HG02798 (cell line): Measurements from ENCODE around the gene SPACA7.

Source experiments
- ATAC-seq: cut with Tn5 transposase; IDR thresholded peaks from one replicate; pipeline ENCODE4 v1.9.1; 2021; ENCODE audit warnings: mild to moderate bottlenecking; ENCODE audit not compliant: unreplicated experiment, poor library complexity

The SPACA7 gene, protein sequence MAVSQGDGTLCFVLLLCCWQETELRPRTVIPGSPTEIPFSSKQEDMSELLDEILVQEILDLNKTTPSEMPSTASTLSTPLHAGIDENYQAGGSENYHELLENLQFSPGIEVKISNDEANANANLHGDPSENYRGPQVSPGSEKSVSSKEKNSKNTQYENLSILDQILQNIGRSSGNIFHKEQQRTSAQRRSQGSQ

DNA sequence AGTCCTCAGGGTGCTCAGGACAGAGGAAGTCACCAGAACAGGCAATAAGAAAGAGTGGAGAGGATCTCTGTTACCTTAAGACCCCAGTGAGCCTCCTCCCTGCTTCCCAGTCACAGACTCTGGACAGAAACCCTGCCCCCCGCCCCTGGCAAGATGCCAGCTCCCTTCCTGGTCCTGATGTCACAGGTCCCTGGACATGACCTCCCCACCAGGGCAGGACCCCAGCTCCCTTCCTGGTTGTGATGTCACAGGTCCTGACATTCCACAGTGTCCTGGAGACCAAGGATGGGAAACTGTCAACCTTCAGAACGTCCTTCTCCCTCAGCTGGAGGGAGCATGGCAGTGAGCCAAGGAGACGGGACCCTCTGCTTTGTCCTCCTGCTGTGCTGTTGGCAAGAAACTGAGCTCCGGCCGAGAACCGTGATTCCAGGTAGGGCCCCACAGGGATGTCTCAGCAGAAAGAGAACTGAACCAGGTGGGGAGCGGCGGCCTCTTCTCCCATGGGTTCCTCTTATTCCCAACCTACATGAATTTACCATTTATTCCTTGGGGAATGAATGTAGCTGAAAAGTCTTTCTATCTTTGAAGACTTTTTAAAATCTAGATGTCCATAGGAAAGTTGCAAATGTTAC lies at the start of gene SPACA7:
SPACA7 (plus strand) TSS at position 306 of the 632 bp plus-strand sequence; CDS start at position 337, 31 bp downstream.
- no peak for ATAC-seq

DNA sequence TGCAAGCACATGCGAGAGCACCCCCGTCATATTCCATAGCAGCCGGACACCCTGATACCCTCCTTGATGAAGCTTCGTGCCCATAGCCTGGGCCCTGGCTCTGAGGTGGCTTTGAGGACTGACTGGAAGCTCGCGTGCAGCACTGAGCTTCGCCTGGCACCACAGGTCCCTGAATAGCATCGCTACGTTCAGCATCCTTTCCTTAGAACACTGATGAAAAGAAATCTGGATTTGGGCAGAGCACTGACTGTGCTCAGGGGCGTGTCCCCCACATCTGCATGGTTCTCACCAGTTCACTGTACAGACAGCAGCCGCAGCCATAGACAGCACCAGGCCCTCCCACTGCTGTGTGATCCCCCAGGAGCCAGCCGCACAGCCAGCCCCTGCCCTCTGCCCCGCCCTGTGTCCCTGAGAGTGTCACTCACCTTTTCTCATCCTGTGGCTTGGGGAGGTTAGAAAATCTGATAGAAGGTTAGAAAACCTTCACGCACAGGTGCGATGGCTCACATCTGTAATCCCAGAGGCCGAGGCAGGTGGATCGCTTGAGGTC lies 49.3 kb upstream of the SPACA7 start:
- ATAC-seq: no peak

DNA sequence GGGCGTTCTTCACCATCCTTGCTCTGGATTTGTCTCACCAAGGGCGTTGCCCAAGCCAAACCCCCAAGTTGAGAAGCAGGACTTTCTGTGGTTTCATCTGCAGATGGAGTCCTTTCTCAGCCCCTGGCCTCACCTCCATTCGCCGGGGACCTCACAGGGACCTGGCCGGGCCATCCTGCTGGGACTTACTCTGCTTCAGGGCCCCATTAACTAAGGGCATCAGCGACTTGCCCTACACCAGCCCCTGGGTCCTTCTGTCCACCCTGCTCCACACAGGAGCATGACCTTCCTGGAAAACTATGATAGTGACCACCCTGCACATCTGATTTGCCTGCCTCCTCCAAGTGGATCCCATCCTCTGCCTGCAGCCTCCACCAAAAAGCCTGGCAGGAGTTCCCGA lies 47.2 kb upstream of the SPACA7 start:
- ATAC-seq: no peak

DNA sequence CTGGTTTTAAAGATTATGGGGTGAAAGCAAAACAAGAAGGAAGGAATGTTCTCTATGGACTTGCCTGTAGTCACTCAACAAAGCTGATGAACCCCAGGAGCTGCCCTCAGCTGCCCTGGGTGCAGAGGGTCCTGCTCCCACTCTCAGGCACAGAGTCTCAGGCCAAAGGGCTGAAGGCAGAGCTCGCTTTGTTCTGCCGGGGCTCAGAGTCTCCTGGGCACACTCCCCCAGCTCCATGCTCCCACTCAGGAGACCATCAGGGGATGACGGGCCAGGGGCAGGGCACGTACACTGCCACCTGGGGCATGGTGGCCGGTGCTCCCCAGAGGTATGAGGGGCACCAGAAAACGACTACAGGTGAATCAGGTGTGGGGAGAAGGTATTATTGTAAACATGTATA lies 46.8 kb upstream of the SPACA7 start:
- no peak for ATAC-seq

DNA sequence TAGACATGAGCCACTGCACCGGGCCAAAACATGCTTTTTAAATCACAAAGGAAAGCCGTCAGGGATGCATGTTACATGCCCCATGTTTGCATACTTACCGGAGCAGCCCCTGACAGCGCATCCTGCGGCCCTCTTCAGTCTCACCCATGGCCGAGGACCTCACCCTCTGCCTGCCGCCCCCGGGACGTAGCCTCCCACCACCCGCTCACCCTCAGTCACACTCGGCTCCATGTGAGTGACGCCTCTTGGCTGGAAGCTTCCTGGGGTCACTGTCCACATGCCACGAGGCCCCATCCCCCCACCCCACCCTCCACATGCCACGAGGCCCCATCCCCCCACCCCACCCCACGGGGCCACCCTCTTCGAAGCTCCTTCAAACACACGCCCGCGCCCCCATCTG lies 46.1 kb upstream of the SPACA7 start:
- ATAC-seq: no peak

DNA sequence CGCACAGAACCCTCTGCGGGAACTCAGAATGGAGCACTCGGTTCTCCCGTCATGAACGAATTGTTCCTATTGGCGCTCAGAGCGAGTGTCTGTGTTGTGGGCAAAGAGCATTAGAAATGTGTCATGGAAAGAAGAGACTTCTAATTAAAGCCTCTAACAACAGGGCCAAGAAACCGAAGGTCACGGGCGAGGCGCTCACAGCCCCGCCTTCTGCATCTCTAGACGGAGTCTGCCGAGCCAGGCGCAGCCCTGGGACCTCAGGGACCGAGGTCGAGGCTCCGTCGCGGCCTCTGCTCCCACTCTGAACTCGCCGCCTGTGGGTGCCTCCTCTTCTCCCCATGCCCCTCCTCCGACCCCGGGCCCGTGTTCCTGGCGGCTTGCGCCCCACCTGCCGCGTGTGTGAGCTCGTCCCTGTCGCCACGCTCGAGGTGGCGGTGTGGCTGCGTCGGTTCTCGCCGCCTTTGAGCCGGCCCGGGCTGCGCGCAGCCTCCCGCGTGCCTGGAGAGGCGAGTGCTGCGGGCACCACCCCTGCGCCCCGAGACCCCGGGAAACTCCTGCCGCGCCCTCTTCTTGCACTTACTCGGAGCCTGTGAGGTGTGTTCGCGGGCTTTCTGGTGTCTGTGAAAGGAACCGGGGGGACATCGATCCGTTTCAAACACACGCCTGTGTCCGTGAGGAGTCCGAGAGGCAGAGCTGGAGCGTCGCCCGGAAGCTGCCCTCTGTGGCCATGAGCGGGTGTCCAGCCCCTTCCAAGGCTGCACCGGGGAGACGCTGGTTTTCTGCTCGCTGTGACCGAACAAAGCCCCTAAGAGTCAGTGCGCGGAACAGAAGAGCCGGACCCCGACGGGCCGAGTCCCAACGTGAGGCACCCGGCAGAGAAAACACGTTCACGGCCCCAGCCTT lies 45.4 kb upstream of the SPACA7 start:
- no peak for ATAC-seq

DNA sequence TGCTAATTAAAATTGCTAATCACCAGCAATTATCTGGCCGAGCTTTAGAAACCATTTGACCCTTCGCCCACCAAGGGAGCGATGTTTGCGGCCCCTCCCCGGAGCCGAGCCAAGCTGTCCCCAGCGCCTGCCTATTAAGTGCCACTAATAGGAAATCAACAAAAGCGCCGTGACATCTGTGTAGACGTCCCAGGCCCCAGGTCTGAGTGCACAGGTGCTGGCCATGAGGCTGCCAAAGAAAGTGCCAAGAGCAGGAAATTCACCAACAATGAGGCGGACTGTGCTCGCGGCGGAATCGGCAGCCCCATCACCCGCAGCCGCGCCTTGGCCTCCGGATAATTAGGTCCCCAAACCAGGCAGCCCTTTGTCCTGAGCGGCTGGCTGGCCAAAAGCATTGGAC lies 44.5 kb upstream of the SPACA7 start:
- ATAC-seq: no peak

DNA sequence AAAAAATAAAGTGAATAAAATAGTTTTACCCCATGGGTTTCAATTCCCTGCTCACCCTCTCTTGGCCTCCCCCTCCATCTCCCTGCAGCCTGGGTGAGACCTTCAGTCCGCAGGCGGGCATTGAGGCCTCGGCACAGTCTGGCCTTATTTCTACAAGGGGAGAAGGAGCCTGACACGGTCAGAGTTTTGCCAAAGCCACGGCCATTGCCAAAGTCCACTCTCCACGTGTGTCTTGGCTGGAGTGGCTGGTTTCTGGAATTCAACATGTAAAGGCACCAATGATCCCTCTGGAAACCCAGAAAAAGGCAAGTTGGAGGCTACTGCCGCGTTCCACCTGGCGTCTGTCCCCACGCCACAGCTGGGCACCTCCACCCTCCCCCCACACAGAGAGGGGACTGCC lies 43.4 kb upstream of the SPACA7 start:
- no peak for ATAC-seq

DNA sequence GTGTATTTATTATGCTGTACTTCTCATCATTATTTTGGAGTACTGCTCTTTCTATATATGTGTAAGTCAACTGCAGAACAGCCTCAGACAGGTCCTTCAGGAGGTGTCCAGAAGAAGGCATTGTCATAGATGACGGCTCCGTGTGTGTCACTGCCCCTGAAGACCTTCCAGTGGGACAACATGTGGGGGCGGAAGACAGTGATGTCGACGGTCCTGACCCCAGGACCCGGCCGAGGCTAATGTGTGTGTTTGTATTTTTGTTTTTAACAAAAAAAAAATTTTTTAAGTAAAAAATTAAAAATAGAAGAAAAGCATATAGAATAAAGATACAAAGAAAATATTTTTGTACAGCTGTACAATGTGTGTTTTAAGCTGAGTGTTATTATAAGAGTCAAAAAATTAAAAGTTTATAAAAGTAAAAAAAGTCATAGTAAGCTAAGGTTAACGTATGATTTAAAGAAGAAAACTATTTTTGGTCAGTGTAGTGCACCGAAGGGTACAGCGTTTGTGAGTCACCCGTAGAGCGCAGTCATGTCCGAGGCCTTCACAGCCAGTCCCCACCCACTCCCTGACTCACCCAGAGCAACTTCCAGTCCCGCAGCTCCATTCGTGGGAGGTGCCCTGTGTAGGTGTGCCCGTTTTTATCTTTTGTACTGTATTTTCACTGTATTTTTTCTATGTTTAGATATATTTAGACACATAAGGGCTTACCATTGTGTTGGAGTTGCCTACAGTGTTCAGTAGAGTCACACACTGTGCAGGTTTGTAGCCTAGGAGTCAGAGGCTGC lies 42.2 kb upstream of the SPACA7 start:
- no peak for ATAC-seq

DNA sequence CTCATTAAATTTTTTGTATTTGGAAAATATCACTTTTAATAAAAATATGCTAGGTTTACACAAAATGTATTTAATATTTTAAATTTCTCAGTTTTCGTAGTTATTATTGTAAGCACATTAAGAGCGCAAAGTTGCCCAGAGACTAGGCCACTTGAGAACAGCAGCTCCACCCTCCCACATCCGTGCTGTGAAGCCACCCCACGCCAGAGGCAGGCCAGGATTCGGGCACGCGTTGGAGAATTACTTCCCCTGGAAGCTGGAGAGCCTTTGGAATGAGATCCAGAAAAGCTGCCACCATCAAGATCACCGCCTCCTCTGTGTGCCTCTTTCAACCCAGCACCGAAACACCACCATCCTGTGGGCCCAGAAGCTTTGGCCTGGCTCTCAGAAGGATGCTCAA lies 41.0 kb upstream of the SPACA7 start:
- no peak for ATAC-seq

DNA sequence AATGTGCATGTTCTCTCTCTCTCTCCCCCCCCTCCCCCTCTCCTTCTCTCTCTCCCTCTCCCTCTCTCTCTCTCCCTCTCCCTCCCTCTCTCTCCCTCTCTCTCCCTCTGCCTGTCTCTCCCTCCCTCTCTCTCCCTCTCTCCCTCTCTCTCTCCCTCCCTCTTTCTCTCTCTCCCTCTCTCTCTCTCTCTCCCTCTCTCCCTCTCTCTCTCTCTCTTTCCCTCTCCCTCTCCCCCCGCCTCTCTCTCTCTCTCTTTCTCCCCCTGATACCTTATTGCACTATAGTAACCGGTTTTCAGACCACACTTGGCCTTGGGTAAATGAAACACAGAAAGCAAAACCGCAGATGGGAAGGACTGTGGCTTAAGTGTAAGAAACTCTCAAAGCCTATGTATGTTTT lies 34.7 kb upstream of the SPACA7 start:
- no peak for ATAC-seq

DNA sequence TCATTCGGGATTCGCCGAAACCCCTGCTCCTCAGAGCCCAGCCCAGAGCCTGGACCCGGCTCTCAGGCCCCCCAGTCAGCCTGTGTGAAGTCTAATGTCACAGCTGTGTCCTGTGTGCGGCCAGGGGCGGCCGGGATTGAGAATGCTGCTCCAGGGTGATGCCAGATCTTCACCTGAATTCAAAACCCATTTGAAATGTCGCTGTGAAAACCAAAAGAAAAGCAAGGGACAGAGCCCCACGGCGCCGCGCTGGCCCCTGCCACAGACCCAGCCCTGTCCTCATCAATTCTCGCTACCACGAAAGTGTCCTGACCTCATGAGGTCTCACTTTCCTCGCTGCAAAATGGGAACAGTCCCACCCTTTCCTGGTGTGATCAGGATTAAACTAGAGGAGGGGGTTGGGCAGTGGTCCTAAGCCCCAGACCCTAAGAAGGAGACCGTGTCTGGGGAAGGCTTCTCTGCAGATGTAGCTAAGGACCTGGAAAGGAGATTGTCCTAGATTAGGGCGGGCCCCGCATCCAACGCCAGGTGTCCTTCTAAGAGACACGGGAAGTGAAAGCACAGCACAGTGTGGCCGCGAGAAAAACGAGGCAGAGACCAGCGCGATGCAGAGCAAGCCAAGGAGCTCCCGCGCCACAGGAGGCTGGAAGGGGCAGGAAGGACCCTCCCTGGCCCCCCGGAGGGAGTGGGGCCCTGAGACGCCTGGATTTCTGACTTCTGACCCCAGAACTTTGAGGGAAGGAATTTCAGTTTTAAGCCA lies 34.0 kb upstream of the SPACA7 start:
- ATAC-seq: no peak

DNA sequence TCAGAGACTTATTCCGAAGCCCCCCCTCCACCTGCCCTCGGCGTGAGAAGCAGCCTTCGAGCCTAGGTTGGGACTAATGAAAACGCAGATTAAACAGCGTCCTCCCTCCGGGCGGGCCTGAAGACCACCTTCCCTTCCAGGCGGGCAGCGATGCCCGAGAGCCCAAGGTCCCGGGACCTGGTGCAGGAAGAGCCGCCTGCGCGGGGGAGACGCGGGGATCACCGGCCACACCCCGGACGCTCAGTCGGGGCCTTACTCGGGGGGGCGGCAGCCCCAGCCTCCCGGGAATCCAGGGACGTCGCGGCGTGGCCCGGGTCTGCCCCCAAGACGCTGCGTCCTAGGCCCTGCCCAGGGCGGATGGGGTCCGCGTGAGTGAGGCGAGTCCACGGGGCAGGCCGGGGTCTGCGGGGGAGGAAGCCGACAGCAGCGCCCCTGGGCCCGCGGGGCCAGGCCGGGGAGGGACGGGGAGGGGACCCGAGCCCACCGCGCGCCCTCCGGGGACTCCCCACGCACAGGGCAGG lies 33.3 kb upstream of the SPACA7 start:
- ATAC-seq: no peak

DNA sequence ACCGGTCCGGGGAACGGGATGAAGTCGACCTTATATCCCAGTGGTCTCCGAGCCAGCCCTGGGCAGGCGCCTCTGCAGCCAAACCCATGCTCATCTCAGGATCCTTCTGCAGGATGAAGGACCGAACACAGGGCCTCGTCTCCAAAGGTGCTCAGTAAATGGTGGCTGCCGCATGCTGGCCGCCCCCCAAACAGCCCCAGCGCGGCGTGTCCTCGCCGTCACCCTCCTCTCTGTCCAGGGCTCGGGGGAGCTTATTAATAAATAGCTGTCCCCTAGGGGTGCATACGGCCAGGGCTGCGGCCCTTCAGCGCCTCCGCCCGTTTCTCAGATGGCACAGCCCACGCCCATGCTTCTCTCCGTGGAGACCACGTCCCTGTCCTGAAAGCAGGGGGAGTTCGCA lies 32.6 kb upstream of the SPACA7 start:
- no peak for ATAC-seq

DNA sequence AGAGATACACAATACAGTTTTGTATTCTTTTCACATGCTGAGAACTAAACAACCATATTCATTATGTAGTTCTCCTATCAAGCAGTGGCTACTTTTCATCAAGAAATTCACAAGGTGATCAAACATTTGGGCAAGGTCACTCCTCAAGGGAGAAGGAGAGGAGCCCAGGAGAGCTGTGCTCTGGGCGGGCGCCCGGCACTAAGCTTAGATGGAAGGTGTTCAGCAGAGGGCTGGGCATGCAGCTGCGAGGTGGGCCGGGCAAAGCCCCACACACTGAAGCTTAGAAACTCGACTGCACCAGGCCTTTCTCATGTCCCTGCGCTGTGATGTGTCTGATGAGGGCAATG lies 30.4 kb upstream of the SPACA7 start:
- no peak for ATAC-seq

DNA sequence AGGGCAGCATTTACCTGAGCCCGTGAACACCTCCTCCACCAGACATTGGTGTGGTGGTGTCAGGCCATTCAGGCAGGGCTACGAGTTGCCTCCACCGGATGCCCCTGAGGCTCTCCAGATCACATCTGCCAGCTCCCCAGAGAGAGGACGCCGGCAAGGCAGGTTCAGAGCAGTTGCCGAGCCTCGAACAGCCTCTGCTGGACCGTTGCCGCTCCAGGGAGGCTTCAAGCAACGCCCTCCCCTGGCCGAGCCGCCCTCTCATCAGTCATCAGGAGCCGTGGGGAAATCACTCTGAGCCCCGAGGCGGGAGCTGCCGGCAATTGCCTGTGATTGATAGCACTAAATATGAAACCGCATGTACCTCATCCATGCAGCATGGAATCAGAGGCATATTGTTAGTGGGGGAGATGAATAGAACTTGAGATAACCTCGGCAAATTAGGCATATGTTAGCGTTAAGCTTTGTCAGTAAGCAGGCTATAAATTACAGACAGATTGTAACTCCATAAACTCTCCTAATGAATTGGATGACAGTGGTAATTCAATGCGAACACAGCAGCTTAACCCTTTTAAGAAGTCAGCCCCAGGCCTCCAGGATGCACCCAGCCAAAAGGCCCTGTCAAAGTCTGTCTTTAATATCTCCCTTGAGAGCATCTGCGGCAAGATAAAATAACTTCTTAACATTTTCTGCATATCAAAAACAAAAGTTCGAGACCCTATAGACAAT lies 29.8 kb upstream of the SPACA7 start:
- no peak for ATAC-seq

DNA sequence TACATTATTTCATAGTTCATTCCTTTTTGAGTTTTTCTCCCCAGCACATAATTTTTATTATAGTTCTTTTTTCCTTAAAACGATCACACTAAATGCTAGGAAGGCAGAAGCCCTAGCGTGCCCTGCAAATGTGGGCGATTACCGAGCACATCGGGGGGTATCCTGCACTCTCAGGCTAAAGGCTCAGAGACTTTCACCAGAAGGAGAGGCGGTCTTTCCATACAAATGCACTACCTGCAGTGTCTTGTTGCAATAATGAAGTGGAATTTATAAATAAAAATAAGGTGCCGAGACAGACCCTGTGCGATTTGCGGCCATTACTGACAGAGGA lies 29.3 kb upstream of the SPACA7 start:
- ATAC-seq: no peak

DNA sequence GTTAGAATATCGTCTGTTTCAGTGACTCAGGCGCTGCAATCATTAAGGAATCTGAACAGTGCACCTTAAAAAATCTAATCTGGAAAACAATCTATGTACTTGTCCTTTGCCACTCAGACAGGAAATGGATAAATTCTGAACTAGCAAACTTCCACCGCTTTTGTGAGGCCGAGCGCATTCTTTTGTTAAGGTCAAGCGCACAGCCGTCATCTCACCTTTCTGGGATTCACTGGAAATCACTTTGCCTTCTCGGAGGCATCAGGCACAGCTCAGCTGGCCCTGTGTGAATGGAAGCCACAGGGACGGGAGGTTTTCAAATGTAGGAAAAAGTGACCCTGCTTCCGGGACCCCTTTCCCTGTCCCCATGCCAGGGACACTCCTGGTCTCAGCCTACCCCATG lies 28.2 kb upstream of the SPACA7 start:
- ATAC-seq: no peak
